Hepatocyte (in vitro differentiated cells): ENCODE measurements around the gene MRPS22.

ENCODE experiments used
- CTCF ChIP-seq: fragments of 200-600 bp; sonication (generic); IDR thresholded peaks from 2 replicates; pipeline ENCODE4 v1.5.1; 2016; ENCODE audit warnings: antibody characterized with exemption, mild to moderate bottlenecking; ENCODE audit not compliant: poor library complexity
- EZH2phosphoT487 ChIP-seq: fragments of 200-600 bp; sonication (generic); IDR thresholded peaks from one replicate; pipeline ENCODE4 v1.6.1; 2018; ENCODE audit warnings: antibody characterized with exemption, mild to moderate bottlenecking, low read depth, moderate library complexity; ENCODE audit not compliant: unreplicated experiment, severe bottlenecking

DNA sequence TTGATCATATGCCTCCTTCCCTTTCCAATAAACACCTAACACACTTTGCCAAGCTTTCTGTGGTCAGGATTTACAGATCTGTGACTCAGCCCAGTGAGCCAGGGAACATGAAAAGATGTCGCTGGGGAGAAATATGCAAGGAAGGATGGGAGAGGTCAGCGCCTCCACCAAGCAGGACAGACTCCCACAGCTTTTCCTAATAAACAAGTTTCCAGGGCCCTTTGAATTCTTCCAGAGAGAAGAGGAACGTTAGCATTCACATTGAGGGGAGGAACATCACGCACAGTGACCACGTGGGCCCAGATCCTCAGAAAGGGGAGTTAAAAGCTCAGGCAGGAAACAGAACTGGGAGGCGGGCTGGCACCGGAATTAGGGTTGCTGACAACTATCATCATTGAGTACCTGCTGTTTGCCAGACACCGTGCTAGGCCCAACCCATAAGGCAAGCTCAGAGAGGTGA lies 33.3 kb upstream of the MRPS22 start:
- no peak for TF ChIP-seq CTCF
- no peak for TF ChIP-seq EZH2phosphoT487
